ENCODE results near the gene CMTR1. TPM values are rescaled to one million over a fixed set of nuclear protein-coding genes. Genes with fewer than 3 reads are reported as not detected.

The CMTR1 gene
- total RNA-seq, 1 experiment from 2014 or later: 28.7 TPM

DNA sequence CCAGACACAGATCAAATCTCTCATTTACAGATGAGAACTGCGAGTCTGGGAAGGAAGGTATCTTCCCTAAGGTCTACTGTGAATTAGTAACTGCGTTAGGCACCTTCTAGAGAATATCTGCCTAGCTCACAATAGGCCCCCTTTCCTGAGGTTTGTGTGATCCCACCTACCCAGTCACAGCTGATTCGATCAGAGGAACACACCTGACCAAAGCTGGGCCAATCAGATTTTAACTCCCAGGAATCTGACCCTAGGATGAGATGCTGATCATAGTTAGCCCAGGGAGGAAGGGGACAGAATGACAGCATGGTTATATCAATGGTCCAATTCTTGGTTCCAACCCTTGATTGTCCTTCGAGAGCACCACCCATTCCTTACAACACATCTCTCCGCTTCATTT, 74.1 kb downstream of the CMTR1 start:
- no peaks in the 10 kb centered on the region for H4K20me1 ChIP-seq (ENCODE audit: insufficient read depth)
- BruUV-seq (replicated peaks): no TSS peak
- no peaks in the 10 kb centered on the region for H3K4me1 ChIP-seq (ENCODE audit: control insufficient read depth in 1 of 2, insufficient read depth in 2 of 2, low read length in 2 of 2)
- no peak overlapping the region for H3K4me3 ChIP-seq (replicated peaks in 1 of 2; ENCODE audit: low read depth in 1 of 2, low read length in 2 of 2)
- ATAC-seq: no peak
- H2AFZ ChIP-seq (ENCODE audit: low read depth, low read length, poor library complexity, severe bottlenecking): no peak overlapping the region
- no peaks in the 10 kb centered on the region for H3K79me2 ChIP-seq (ENCODE audit: insufficient read depth, low read length)
- ChIA-PET POLR2A (no interaction called here), CTCF (no interaction called here), RAD21 (ENCODE audit: low non-redundant PET in 1 of 2, low total read pairs in 2 of 2, uncharacterized antibody in 2 of 2, unreplicated experiment in 2 of 2) (no interaction called here)
- intact Hi-C loops (cut with micrococcal nuclease): no loop called here
- H3K9me3 ChIP-seq (ENCODE audit: control insufficient read depth in 1 of 2, insufficient read depth in 1 of 2, low read depth in 1 of 2, low read length in 2 of 2): no peaks in the 10 kb centered on the region
- no peak overlapping the region for H3K4me2 ChIP-seq (ENCODE audit: low read length)
- H3K9ac ChIP-seq (ENCODE audit: low read length): no peak overlapping the region
- no peak for TF ChIP-seq SIN3A (IDR thresholded peaks at IDR 0.05; ENCODE audit: low read depth)
- TF ChIP-seq CBX3 (IDR thresholded peaks at IDR 0.05; ENCODE audit: low read depth): no peak
- TF ChIP-seq ELF1 (IDR thresholded peaks at IDR 0.05; ENCODE audit: borderline replicate concordance, low read depth): no peak
- no peaks in the 10 kb centered on the region for H3K36me3 ChIP-seq (ENCODE audit: control insufficient read depth in 1 of 2, insufficient read depth in 2 of 2, low read length in 2 of 2)
- no peaks in the 10 kb centered on the region for H3K9me2 ChIP-seq (ENCODE audit: insufficient read depth)
- no peak for DNase-seq (ENCODE audit: low read depth, low spot score)
- H3K27me3 ChIP-seq (ENCODE audit: insufficient read depth, low read length): no peaks in the 10 kb centered on the region
- no peak overlapping the region for H3K27ac ChIP-seq (ENCODE audit: low read depth, low read length)

DNA sequence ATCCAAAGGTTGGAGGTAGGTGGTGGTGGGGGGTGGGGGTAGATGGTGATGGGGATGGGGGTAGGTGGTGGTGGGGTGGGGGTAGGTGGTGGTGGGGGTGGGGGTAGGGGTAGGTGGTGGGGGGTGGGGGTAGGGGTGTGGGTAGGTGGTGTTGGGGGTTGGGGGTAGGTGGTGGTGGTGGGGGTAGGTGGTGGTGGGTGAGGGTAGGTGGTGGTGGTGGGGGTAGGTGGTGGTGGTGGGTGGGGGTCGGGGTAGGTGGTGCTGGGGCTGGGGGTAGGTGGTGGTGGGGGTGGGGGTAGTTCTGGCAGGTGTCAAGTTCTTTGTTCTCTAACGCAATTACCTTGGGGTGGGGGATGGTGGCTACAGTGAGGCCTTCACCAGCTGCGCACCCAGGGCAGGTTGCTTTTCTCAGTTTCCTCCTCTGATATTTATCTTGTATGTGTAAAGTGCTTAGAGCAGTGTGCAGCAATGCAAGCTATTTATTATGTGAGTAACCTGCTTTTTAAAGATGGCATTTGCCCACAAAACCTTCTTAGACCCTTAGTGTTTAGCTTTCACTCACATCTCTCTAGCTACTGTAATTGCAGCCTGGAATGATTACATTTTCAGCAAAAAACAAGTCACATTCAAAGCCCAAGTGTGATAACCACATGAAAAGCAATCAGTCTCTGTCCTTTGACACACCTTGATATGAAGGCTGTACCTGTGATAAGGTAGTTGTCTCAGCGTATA, 74.8 kb downstream of the CMTR1 start:
- Histone ChIP-seq H4K20me1 (ENCODE audit: insufficient read depth) (no peaks in the 10 kb centered on the region), H3K27ac (ENCODE audit: low read depth, low read length) (no peak overlapping the region), H3K4me3 (replicated peaks in 1 of 2; ENCODE audit: low read depth in 1 of 2, low read length in 2 of 2) (no peak overlapping the region), H3K79me2 (ENCODE audit: insufficient read depth, low read length) (no peaks in the 10 kb centered on the region), H3K36me3 (ENCODE audit: control insufficient read depth in 1 of 2, insufficient read depth in 2 of 2, low read length in 2 of 2) (no peaks in the 10 kb centered on the region), H3K27me3 (ENCODE audit: insufficient read depth, low read length) (no peaks in the 10 kb centered on the region), H3K9ac (ENCODE audit: low read length) (no peak overlapping the region), H3K4me2 (ENCODE audit: low read length) (no peak overlapping the region), H3K9me2 (ENCODE audit: insufficient read depth) (no peaks in the 10 kb centered on the region), H2AFZ (ENCODE audit: low read depth, low read length, poor library complexity, severe bottlenecking) (no peak overlapping the region), H3K9me3 (ENCODE audit: control insufficient read depth in 1 of 2, insufficient read depth in 1 of 2, low read depth in 1 of 2, low read length in 2 of 2) (no peaks in the 10 kb centered on the region), H3K4me1 (ENCODE audit: control insufficient read depth in 1 of 2, insufficient read depth in 2 of 2, low read length in 2 of 2) (no peaks in the 10 kb centered on the region)
- ChIA-PET POLR2A (no interaction called here), CTCF (no interaction called here), RAD21 (ENCODE audit: low non-redundant PET in 1 of 2, low total read pairs in 2 of 2, uncharacterized antibody in 2 of 2, unreplicated experiment in 2 of 2) (no interaction called here)
- BruUV-seq (replicated peaks): no TSS peak
- DNase-seq (ENCODE audit: low read depth, low spot score) (no peak), ATAC-seq (no peak)
- intact Hi-C loops (cut with micrococcal nuclease): no loop called here
- no peak for TF ChIP-seq CBX3 (IDR thresholded peaks at IDR 0.05; ENCODE audit: low read depth)
- TF ChIP-seq SP1 (IDR thresholded peaks at IDR 0.05; ENCODE audit: low read depth): no peak
- TF ChIP-seq EGR1 (IDR thresholded peaks at IDR 0.05; ENCODE audit: low read depth): no peak
- TF ChIP-seq, protein P1, sequence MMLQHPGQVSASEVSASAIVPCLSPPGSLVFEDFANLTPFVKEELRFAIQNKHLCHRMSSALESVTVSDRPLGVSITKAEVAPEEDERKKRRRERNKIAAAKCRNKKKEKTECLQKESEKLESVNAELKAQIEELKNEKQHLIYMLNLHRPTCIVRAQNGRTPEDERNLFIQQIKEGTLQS (IDR thresholded peaks at IDR 0.05): no peak

Data from HCT116 (cell line).